HepG2 (cell line): ENCODE measurements around the gene ARSB. TPM values are rescaled to one million over a fixed set of nuclear protein-coding genes. Genes with fewer than 3 reads are reported as not detected.

ENCODE experiments used
- AHDC1 ChIP-seq: sonication (generic); formaldehyde crosslinking; IDR thresholded peaks from 2 replicates; pipeline ENCODE4 v1.5.1; 2020; ENCODE audit warnings: mild to moderate bottlenecking, missing genetic modification reagents, borderline replicate concordance
- GFI1 ChIP-seq: sonication (generic); formaldehyde crosslinking; IDR thresholded peaks from 2 replicates; pipeline ENCODE4 v1.5.0; 2020; ENCODE audit warnings: missing genetic modification reagents, mild to moderate bottlenecking, borderline replicate concordance
- IRX3 ChIP-seq: sonication (generic); formaldehyde crosslinking; IDR thresholded peaks from 2 replicates; pipeline ENCODE4 v1.8.1; 2023; ENCODE audit warnings: mild to moderate bottlenecking, low read depth, missing genetic modification reagents, borderline replicate concordance
- MAFF ChIP-seq: IDR thresholded peaks from 2 replicates; pipeline ENCODE4 v1.6.1; 2011; ENCODE audit warnings: low read depth, low read length, improper control_type of control experiment
- RCOR2 ChIP-seq: IDR thresholded peaks from 2 replicates; pipeline ENCODE4 v1.6.1; 2016; ENCODE audit warnings: missing biosample characterization, missing genetic modification reagents
- ZNF414 ChIP-seq: sonication (generic); formaldehyde crosslinking; IDR thresholded peaks from 2 replicates; pipeline ENCODE4 v1.5.0; 2020; ENCODE audit warnings: missing genetic modification reagents
- ZNF652 ChIP-seq: IDR thresholded peaks from 2 replicates; pipeline ENCODE4 v1.6.1; 2016; ENCODE audit warnings: low read depth, borderline replicate concordance
- ZNF674 ChIP-seq: sonication (generic); formaldehyde crosslinking; IDR thresholded peaks from 2 replicates; pipeline ENCODE4 v1.5.0; 2020; ENCODE audit warnings: low read depth, mild to moderate bottlenecking, missing genetic modification reagents
- ZNF773 ChIP-seq: sonication (generic); formaldehyde crosslinking; IDR thresholded peaks from 2 replicates; pipeline ENCODE4 v1.4.0; 2020; ENCODE audit warnings: missing genetic modification reagents, borderline replicate concordance
- polyA plus RNA-seq, 8 experiments: library from polyadenylated mRNA; depleted of rRNA in 3 of 8; stranded (reverse) in 7 of 8; unstranded in 1 of 8; fragments of >200 nt; fragmentation: Illumina TruSeq in 4 of 8; extraction: Trizol in 4 of 8; gene quantifications; 2 replicates each; pipeline versions ENCODE4 v1.2.1 to v1.2.3, GENCODE V29; 2011 to 2016; ENCODE audit warnings: low read depth in 4 of 8, missing spikeins in 1 of 8, mixed read lengths in 1 of 8; ENCODE audit not compliant: insufficient read depth in 1 of 8
- total RNA-seq, 5 experiments: library from RNA; depleted of rRNA; stranded (reverse); fragments of >200 nt; fragmentation: Illumina TruSeq; extraction: Trizol; gene quantifications; 2 replicates each; pipeline ENCODE4 v1.2.3, GENCODE V29; 2016; ENCODE audit warnings: low read depth in 1 of 5

Gene ARSB
- total and polyA plus RNA-seq, 2 of the 13 experiments (the other 11 are each of a cell fraction or from before 2014, with no cell fraction given), result 52.6 to 66.4 TPM

GRCh38 chr5:78758169-78758839 lies 226.8 kb downstream of the ARSB start (continued):
- TF ChIP-seq IRX3 (no peak), ZNF773 (CRISPR knock-in tag) (no peak), ZNF674 (CRISPR knock-in tag) (no peak), AHDC1 (peak; percentile 91; the same call in 1 of the 2 replicates), ZNF652 (CRISPR knock-in tag) (no peak), GFI1 (CRISPR knock-in tag) (peak; percentile 95), MAFF (0 out of 2 replicates have a peak, but pooled peaks have one; percentile 29), ZNF414 (CRISPR knock-in tag) (peak; percentile 51; the same call in 1 of the 2 replicates), RCOR2 (peak; percentile 86)
